ENCODE measurements around the gene SFXN1.

SFXN1 gene

GRCh38 chr5:175564716-175565115 lies 86.4 kb downstream of the SFXN1 start:
- no peaks in the 10 kb centered on the region for H3K9me3 ChIP-seq (ENCODE audit: control insufficient read depth, low read depth, low read length)
- H3K4me1 ChIP-seq (ENCODE audit: control insufficient read depth, low read depth, low read length): peaks cover 21% of the 10 kb centered on the region
- H3K4me3 ChIP-seq (ENCODE audit: low read length): no peak overlapping the region
- H3K36me3 ChIP-seq (ENCODE audit: control insufficient read depth, low read depth, low read length): no peaks in the 10 kb centered on the region
- no peaks in the 10 kb centered on the region for H3K27me3 ChIP-seq (ENCODE audit: control insufficient read depth, insufficient read depth, low read length)
- H3K9ac ChIP-seq (ENCODE audit: low read length): no peak overlapping the region
- no peak overlapping the region for H3K27ac ChIP-seq (ENCODE audit: low read length)

GRCh38 chr5:175566697-175567096 lies 88.3 kb downstream of the SFXN1 start:
- H3K4me1 ChIP-seq (ENCODE audit: control insufficient read depth, low read depth, low read length): peaks cover 8% of the 10 kb centered on the region
- H3K36me3 ChIP-seq (ENCODE audit: control insufficient read depth, low read depth, low read length): no peaks in the 10 kb centered on the region
- no peak overlapping the region for H3K4me3 ChIP-seq (ENCODE audit: low read length)
- no peak overlapping the region for H3K27ac ChIP-seq (ENCODE audit: low read length)
- no peaks in the 10 kb centered on the region for H3K9me3 ChIP-seq (ENCODE audit: control insufficient read depth, low read depth, low read length)
- no peaks in the 10 kb centered on the region for H3K27me3 ChIP-seq (ENCODE audit: control insufficient read depth, insufficient read depth, low read length)
- no peak overlapping the region for H3K9ac ChIP-seq (ENCODE audit: low read length)

- Histone ChIP-seq H3K4me1 (ENCODE audit: control insufficient read depth, low read depth, low read length) (peaks cover 9% of the 10 kb centered on the region), H3K9me3 (ENCODE audit: control insufficient read depth, low read depth, low read length) (no peaks in the 10 kb centered on the region), H3K36me3 (ENCODE audit: control insufficient read depth, low read depth, low read length) (no peaks in the 10 kb centered on the region), H3K9ac (ENCODE audit: low read length) (no peak overlapping the region), H3K27ac (ENCODE audit: low read length) (no peak overlapping the region), H3K27me3 (ENCODE audit: control insufficient read depth, insufficient read depth, low read length) (peaks cover 4% of the 10 kb centered on the region), H3K4me3 (ENCODE audit: low read length) (no peak overlapping the region)
These were observed 89.6 kb downstream of the SFXN1 start for GRCh38 chr5:175567954-175568353.

GRCh38 chr5:175569701-175570100 lies 91.3 kb downstream of the SFXN1 start:
- H3K9ac ChIP-seq (ENCODE audit: low read length): no peak overlapping the region
- no peak overlapping the region for H3K4me3 ChIP-seq (ENCODE audit: low read length)
- H3K9me3 ChIP-seq (ENCODE audit: control insufficient read depth, low read depth, low read length): no peaks in the 10 kb centered on the region
- no peaks in the 10 kb centered on the region for H3K36me3 ChIP-seq (ENCODE audit: control insufficient read depth, low read depth, low read length)
- H3K27me3 ChIP-seq (ENCODE audit: control insufficient read depth, insufficient read depth, low read length): peaks cover 11% of the 10 kb centered on the region
- H3K27ac ChIP-seq (ENCODE audit: low read length): no peak overlapping the region
- peaks cover 16% of the 10 kb centered on the region for H3K4me1 ChIP-seq (ENCODE audit: control insufficient read depth, low read depth, low read length)

GRCh38 chr5:175572886-175573285 lies 94.5 kb downstream of the SFXN1 start:
- Histone ChIP-seq H3K27ac (ENCODE audit: low read length) (no peak overlapping the region), H3K27me3 (ENCODE audit: control insufficient read depth, insufficient read depth, low read length) (peaks cover 16% of the 10 kb centered on the region), H3K36me3 (ENCODE audit: control insufficient read depth, low read depth, low read length) (no peaks in the 10 kb centered on the region), H3K9me3 (ENCODE audit: control insufficient read depth, low read depth, low read length) (no peaks in the 10 kb centered on the region), H3K4me3 (ENCODE audit: low read length) (peak overlapping the region; percentile 36), H3K4me1 (ENCODE audit: control insufficient read depth, low read depth, low read length) (peaks cover 13% of the 10 kb centered on the region), H3K9ac (ENCODE audit: low read length) (no peak overlapping the region)

- Histone ChIP-seq H3K9me3 (ENCODE audit: control insufficient read depth, low read depth, low read length) (no peaks in the 10 kb centered on the region), H3K36me3 (ENCODE audit: control insufficient read depth, low read depth, low read length) (no peaks in the 10 kb centered on the region), H3K4me3 (ENCODE audit: low read length) (peak overlapping the region; percentile 36), H3K27ac (ENCODE audit: low read length) (no peak overlapping the region), H3K27me3 (ENCODE audit: control insufficient read depth, insufficient read depth, low read length) (peaks cover 16% of the 10 kb centered on the region), H3K4me1 (ENCODE audit: control insufficient read depth, low read depth, low read length) (peaks cover 9% of the 10 kb centered on the region), H3K9ac (ENCODE audit: low read length) (no peak overlapping the region)
These were observed 95.3 kb downstream of the SFXN1 start for GRCh38 chr5:175573493-175574269.

GRCh38 chr5:175575301-175575700 lies 96.9 kb downstream of the SFXN1 start:
- Histone ChIP-seq H3K9me3 (ENCODE audit: control insufficient read depth, low read depth, low read length) (no peaks in the 10 kb centered on the region), H3K4me1 (ENCODE audit: control insufficient read depth, low read depth, low read length) (peaks cover 9% of the 10 kb centered on the region), H3K36me3 (ENCODE audit: control insufficient read depth, low read depth, low read length) (no peaks in the 10 kb centered on the region), H3K27me3 (ENCODE audit: control insufficient read depth, insufficient read depth, low read length) (peaks cover 16% of the 10 kb centered on the region), H3K9ac (ENCODE audit: low read length) (no peak overlapping the region), H3K4me3 (ENCODE audit: low read length) (no peak overlapping the region), H3K27ac (ENCODE audit: low read length) (no peak overlapping the region)

GRCh38 chr5:175576096-175576495 lies 97.7 kb downstream of the SFXN1 start:
- Histone ChIP-seq H3K9me3 (ENCODE audit: control insufficient read depth, low read depth, low read length) (no peaks in the 10 kb centered on the region), H3K36me3 (ENCODE audit: control insufficient read depth, low read depth, low read length) (no peaks in the 10 kb centered on the region), H3K27me3 (ENCODE audit: control insufficient read depth, insufficient read depth, low read length) (peaks cover 16% of the 10 kb centered on the region), H3K4me1 (ENCODE audit: control insufficient read depth, low read depth, low read length) (peaks cover 9% of the 10 kb centered on the region), H3K4me3 (ENCODE audit: low read length) (no peak overlapping the region), H3K9ac (ENCODE audit: low read length) (no peak overlapping the region), H3K27ac (ENCODE audit: low read length) (no peak overlapping the region)

GRCh38 chr5:175576591-175576990 lies 98.2 kb downstream of the SFXN1 start:
- H3K27me3 ChIP-seq (ENCODE audit: control insufficient read depth, insufficient read depth, low read length): peaks cover 16% of the 10 kb centered on the region
- H3K27ac ChIP-seq (ENCODE audit: low read length): no peak overlapping the region
- peaks cover 9% of the 10 kb centered on the region for H3K4me1 ChIP-seq (ENCODE audit: control insufficient read depth, low read depth, low read length)
- no peaks in the 10 kb centered on the region for H3K9me3 ChIP-seq (ENCODE audit: control insufficient read depth, low read depth, low read length)
- H3K36me3 ChIP-seq (ENCODE audit: control insufficient read depth, low read depth, low read length): no peaks in the 10 kb centered on the region
- H3K9ac ChIP-seq (ENCODE audit: low read length): no peak overlapping the region
- no peak overlapping the region for H3K4me3 ChIP-seq (ENCODE audit: low read length)

Data from iPS-18a (cell line).